Uterus (tissue), 2 donors: Measurements from ENCODE around the gene UFSP2.

Source experiments
- POLR2A ChIP-seq, 2 donors: fragments of 450-650 bp; IDR thresholded peaks; one replicate each; pipeline ENCODE4 v1.6.1; 2016; ENCODE audit warnings: antibody characterized with exemption in 2 of 2, mild to moderate bottlenecking in 1 of 2, moderate library complexity in 1 of 2
- TF ChIP-seq, protein P1 (sequence below), 4 experiments: fragments of 200-600 bp in 2 of 4; fragments of 450-650 bp in 2 of 4; sonication (generic) in 2 of 4; IDR thresholded peaks; one replicate each; pipeline ENCODE4 v1.5.1; 2016 to 2019; ENCODE audit warnings: antibody characterized with exemption in 4 of 4, mild to moderate bottlenecking in 2 of 4, moderate library complexity in 1 of 4

GRCh38 chr4:185395238-185395955, 30.4 kb downstream of the UFSP2 start, which contains the start of gene LRP2BP:
- TF ChIP-seq, protein P1, sequence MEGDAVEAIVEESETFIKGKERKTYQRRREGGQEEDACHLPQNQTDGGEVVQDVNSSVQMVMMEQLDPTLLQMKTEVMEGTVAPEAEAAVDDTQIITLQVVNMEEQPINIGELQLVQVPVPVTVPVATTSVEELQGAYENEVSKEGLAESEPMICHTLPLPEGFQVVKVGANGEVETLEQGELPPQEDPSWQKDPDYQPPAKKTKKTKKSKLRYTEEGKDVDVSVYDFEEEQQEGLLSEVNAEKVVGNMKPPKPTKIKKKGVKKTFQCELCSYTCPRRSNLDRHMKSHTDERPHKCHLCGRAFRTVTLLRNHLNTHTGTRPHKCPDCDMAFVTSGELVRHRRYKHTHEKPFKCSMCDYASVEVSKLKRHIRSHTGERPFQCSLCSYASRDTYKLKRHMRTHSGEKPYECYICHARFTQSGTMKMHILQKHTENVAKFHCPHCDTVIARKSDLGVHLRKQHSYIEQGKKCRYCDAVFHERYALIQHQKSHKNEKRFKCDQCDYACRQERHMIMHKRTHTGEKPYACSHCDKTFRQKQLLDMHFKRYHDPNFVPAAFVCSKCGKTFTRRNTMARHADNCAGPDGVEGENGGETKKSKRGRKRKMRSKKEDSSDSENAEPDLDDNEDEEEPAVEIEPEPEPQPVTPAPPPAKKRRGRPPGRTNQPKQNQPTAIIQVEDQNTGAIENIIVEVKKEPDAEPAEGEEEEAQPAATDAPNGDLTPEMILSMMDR (IDR thresholded peaks at IDR 0.05) = no peak
- TF ChIP-seq POLR2A (IDR thresholded peaks at IDR 0.05) = no peak
